ENCODE measurements around the gene FKTN.

Gene FKTN

GRCh38 chr9:105679257-105680022 lies 121.5 kb downstream of the FKTN start:
- no peak for DNase-seq

GRCh38 chr9:105681313-105681712 lies 123.4 kb downstream of the FKTN start:
- DNase-seq = no peak

DNA sequence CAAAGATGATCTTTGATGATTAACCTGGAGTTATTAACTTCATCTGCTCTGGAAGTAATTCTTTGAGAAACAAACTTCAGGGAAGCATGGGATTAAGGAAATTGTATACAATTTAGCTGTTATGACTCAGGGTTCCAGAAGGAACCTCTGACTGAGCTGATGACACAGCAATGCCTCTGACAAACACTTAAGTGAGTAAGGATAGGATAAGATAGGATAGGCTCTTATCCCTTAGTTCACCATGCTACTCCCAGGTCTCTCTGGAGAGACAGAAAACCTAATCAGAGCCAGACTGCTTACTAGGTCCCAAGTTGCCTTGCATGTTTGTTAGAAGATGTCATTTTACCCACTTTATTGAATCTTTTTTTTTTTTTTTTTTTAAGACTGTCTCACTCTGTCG lies 123.8 kb downstream of the FKTN start:
- no peak for DNase-seq

DNA sequence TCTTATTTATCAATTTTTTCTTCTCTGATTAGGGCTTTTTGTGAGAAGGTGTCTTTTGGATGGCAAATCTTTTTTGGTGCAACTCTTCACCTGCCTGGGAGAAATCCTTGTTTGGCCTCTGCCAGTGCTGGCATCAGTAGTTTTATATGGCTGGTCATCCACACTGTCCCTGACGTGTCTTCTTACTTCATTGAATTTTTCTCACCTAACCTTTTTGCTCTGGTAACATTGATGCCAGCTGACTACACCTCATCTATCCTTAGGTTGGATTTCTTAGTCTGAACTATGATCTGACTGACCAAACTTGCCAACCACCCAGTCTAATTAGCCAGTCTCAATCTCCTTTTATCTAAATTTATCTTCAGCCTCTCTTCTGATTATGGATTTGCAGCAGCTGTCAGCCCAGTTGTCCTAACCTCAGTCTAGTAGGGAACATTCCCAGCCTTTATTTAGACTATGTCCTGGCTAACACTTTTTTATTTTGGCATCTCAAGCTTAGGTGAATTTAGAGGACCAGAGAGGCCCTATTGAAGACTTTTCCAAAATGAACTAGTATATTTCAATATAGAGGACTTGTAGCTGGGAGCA lies 125.9 kb downstream of the FKTN start:
- DNase-seq = no peak

GRCh38 chr9:105686936-105687335 lies 129.0 kb downstream of the FKTN start:
- no peak for DNase-seq
